CD4-positive, alpha-beta T cell treated with Interleukin-2 at 100 ng/mL for 4 hours (primary cell): Measurements from ENCODE around the gene PRRG1.
"Not testable (repeated sequence)": the region's sequence is repeated elsewhere in the genome, so short reads cannot be mapped to it uniquely, and the experiment has no call there.

Source experiments
- DNase-seq: peaks from one replicate; pipeline ENCODE4 v3.0.0-alpha.2; 2020; ENCODE audit warnings: low spot score

The PRRG1 gene

DNA sequence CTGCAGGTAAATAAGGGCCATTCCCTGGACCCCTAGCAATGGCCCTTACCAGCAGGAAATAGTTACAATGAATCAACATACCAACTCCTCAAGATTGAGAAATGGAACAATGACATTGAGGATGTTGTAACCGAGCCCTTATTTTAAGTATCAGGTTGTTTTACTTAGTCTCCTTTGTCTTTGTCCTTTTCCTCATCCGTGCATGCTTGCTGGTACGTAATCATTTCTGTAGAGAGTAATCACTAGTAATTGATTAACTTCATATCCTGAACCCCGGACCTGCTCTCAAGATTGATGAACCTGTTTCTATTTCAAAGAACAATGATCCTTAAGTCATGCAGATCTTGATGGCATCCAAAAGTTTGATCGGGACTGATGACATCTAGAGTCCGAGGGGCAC lies 123.7 kb downstream of the PRRG1 start:
- no peak for DNase-seq

GRCh38 chrX:37474478-37474877 lies 125.3 kb downstream of the PRRG1 start:
- DNase-seq: no peak

GRCh38 chrX:37476571-37477170 lies 127.5 kb downstream of the PRRG1 start:
- DNase-seq: no peak

DNA sequence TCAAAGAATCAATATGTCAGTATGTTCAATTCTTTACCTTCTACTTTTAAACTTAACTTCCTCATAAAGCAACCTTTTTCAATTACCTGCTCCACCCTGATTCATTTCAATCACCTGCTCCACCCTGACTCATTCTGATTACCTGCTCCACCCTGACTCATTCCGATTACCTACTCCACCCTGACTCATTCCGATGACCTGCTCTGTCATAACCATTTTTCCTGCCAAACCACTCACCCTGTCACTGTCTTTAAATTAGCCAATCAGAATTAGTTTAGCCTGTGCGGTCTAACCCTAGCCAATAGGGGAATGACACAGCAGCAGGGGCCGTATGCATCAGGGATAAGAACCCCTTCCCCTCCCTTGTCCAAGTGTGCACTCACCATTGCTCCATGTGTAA lies 135.2 kb downstream of the PRRG1 start:
- DNase-seq: not testable (repeated sequence)

DNA sequence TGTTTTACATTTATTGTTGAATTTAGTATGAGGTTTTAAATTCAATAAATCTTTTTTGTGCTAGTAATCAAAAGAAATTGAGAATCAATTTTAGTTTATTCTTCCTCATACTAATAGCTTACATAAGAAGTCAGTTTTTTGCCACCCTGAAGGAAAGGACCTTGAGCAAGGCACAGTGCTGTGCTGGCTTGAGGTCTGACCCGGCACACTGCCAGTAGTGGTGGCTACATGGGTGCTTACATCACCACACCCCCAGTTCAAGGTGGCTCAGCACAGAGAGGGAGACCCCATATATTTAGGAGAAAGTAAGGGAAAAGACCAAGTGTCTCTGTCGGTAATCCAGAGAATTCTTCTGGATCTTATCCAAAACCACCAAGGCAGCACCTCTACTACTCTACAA lies 136.3 kb downstream of the PRRG1 start:
- DNase-seq: no peak

GRCh38 chrX:37487271-37487670 lies 138.1 kb downstream of the PRRG1 start:
- no peak for DNase-seq

- no peak for DNase-seq
Observed at GRCh38 chrX:37488323-37488722, 139.2 kb downstream of the PRRG1 start.

GRCh38 chrX:37491686-37492085 lies 142.5 kb downstream of the PRRG1 start:
- no peak for DNase-seq

GRCh38 chrX:37495760-37496159 lies 146.6 kb downstream of the PRRG1 start:
- not testable (repeated sequence) for DNase-seq

GRCh38 chrX:37497126-37497525 lies 148.0 kb downstream of the PRRG1 start:
- DNase-seq: not testable (repeated sequence)

DNA sequence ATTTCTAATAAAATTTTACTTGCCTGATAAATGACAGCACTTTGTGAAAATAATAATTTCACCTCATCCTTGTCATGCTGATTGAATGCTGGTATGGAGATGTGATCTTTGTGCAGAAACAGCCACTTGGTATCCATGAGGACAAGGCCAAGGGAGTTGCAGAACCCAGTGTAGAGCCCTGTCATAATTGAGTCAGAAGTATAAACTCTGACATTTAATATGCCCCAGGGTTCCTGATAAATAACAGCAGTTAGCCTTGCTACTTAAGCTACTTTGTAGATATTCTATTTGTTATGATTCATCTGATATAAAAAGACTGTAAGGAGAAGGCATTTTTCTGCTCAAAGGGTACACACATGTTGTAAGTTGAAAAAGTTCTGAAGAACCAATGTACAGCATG lies 149.2 kb downstream of the PRRG1 start:
- not testable (repeated sequence) for DNase-seq

DNA sequence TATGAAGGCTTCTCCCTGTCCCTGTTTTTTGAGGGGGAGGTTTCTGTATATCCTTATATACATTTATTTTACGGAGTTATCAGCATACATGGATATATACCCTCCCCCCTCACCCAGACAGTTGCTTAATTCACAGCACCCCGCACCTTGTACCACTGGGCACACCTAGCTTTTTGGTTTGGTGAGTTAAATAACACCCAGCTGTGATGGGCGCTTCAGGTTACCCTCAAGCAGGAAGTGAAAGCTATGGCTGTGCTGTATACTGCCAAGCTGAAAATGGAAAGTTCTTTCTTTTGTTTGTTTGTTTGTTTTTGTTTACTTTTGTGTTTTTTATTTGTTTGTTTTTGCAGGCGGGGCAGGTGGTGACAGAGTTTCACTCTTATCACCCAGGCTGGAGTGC lies 150.5 kb downstream of the PRRG1 start:
- not testable (repeated sequence) for DNase-seq

GRCh38 chrX:37504991-37505390 lies 155.8 kb downstream of the PRRG1 start:
- no peak for DNase-seq
